MCF 10A (cell line): Measurements from ENCODE around the gene CEPT1. TPM values are rescaled to one million over a fixed set of nuclear protein-coding genes. Genes with fewer than 3 reads are reported as not detected.
"Not testable (repeated sequence)": the region's sequence is repeated elsewhere in the genome, so short reads cannot be mapped to it uniquely, and the experiment has no call there.

Experiments
- BruUV-seq: library from RNA; stranded (reverse); fragments of 400-500 nt; replicated peaks from 2 replicates; lab custom pipeline; 2021; lab: Mats Ljungman, UMichigan
- CTCF ChIA-PET: fragments of 300-600 bp; sonication (Branson Sonifier 250); formaldehyde crosslinking; extraction: SDS; loops from one replicate; lab custom pipeline; 2021; ENCODE audit warnings: antibody characterized with exemption, inconsistent platforms; lab: Yijun Ruan, JAX
- POLR2A ChIA-PET: fragments of 300-600, 350-650 bp; sonication (Branson Sonifier 250); formaldehyde crosslinking; extraction: SDS; loops from one replicate; lab custom pipeline; 2020; ENCODE audit warnings: antibody characterized with exemption, inconsistent platforms; lab: Yijun Ruan, JAX
- DNase-seq: peaks from one replicate; pipeline ENCODE4 v3.0.0-alpha.2; 2018; ENCODE audit not compliant: unreplicated experiment
- H3K27ac Mint-ChIP-seq: one replicate; pipeline ENCODE4 v1.8.0; 2022; ENCODE audit warnings: mild to moderate bottlenecking, low read depth, mixed read lengths; ENCODE audit not compliant: unreplicated experiment
- H3K27me3 Mint-ChIP-seq: one replicate; pipeline ENCODE4 v1.8.0; 2022; ENCODE audit warnings: mixed read lengths; ENCODE audit not compliant: insufficient read depth, unreplicated experiment
- H3K36me3 Mint-ChIP-seq: one replicate; pipeline ENCODE4 v1.8.0; 2022; ENCODE audit warnings: mild to moderate bottlenecking, moderate library complexity, mixed read lengths; ENCODE audit not compliant: insufficient read depth, unreplicated experiment
- H3K4me1 Mint-ChIP-seq: one replicate; pipeline ENCODE4 v1.8.0; 2022; ENCODE audit warnings: mixed read lengths; ENCODE audit not compliant: insufficient read depth, unreplicated experiment
- H3K4me3 Mint-ChIP-seq: one replicate; pipeline ENCODE4 v1.8.0; 2022; ENCODE audit warnings: mild to moderate bottlenecking, moderate library complexity, mixed read lengths; ENCODE audit not compliant: unreplicated experiment
- H3K9me3 Mint-ChIP-seq: one replicate; pipeline ENCODE4 v1.8.0; 2022; ENCODE audit warnings: mixed read lengths; ENCODE audit not compliant: unreplicated experiment
- intact Hi-C: fragments of 100-400 bp; cut with micrococcal nuclease; formaldehyde crosslinking; loops from 2 replicates; pipeline ENCODE4 v1.14.1; 2022
- total RNA-seq: library from RNA; stranded (reverse); gene quantifications from 2 replicates; pipeline ENCODE4 v1.2.3, GENCODE V29; 2022
- TF ChIP-seq, protein P1 (sequence below): fragments of 200-600 bp; IDR thresholded peaks from one replicate; pipeline ENCODE4 v1.8.0; 2022; ENCODE audit warnings: antibody characterized with exemption, mild to moderate bottlenecking; ENCODE audit not compliant: unreplicated experiment

Gene CEPT1
- total RNA-seq, 1 experiment from 2014 or later: 45.0 TPM

DNA sequence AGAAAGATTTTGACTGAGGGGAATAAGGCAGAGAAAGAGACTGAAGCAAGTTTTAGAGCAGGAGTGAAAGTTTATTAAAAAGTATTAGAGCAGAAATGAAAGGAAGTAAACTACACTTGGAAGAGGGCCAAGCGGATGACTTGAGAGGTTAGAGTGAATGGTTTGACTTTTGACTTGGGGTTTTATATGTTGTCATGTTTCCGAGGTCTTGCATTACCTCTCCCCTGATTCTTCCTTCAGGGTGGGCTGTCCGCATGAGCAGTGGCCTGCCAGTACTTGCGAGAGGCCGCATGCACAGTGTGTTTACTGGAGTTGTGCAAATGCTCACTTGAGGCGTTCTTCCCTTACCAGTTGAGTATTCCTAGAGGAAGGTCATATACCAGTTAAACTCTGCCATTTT, 73.4 kb downstream of the CEPT1 start:
- no TSS peak for BruUV-seq
- POLR2A ChIA-PET: interaction anchor here (0.8 kb wide), 1 partner anchor 182 kb away, joined by 3 read pairs; no protein-coding TSS in a partner anchor
- CTCF ChIA-PET: interaction anchor here (0.6 to 1.5 kb wide), 2 partner anchors 10 to 89 kb away, joined by 3 to 9 read pairs; no protein-coding TSS in a partner anchor

GRCh38 chr1:111214074-111214801, 74.2 kb downstream of the CEPT1 start:
- ChIA-PET POLR2A (interaction anchor here (0.5 to 1.8 kb wide), 6 partner anchors 14 to 234 kb away, joined by 3 to 8 read pairs (median 4); no protein-coding TSS in a partner anchor), CTCF (interaction anchor here (0.6 to 1.5 kb wide), 6 partner anchors 9 to 1441 kb away, joined by 3 to 9 read pairs (median 4); no protein-coding TSS in a partner anchor)
- Mint-ChIP-seq H3K36me3 (no peaks in the 10 kb centered on the region), H3K27ac (peak overlapping the region; percentile 91), H3K4me3 (no peak overlapping the region), H3K27me3 (no peaks in the 10 kb centered on the region), H3K4me1 (peaks cover 14% of the 10 kb centered on the region), H3K9me3 (no peaks in the 10 kb centered on the region)
- intact Hi-C loops: no loop called here
- TSS peak; percentile 37 for BruUV-seq
- DNase-seq: no peak
- TF ChIP-seq, protein P1, sequence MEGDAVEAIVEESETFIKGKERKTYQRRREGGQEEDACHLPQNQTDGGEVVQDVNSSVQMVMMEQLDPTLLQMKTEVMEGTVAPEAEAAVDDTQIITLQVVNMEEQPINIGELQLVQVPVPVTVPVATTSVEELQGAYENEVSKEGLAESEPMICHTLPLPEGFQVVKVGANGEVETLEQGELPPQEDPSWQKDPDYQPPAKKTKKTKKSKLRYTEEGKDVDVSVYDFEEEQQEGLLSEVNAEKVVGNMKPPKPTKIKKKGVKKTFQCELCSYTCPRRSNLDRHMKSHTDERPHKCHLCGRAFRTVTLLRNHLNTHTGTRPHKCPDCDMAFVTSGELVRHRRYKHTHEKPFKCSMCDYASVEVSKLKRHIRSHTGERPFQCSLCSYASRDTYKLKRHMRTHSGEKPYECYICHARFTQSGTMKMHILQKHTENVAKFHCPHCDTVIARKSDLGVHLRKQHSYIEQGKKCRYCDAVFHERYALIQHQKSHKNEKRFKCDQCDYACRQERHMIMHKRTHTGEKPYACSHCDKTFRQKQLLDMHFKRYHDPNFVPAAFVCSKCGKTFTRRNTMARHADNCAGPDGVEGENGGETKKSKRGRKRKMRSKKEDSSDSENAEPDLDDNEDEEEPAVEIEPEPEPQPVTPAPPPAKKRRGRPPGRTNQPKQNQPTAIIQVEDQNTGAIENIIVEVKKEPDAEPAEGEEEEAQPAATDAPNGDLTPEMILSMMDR: no peak

More for the DNA sequence above, 73.4 kb downstream of the CEPT1 start:
- TF ChIP-seq, protein P1: no peak
- intact Hi-C loops: no loop called here
- Mint-ChIP-seq H3K9me3 (no peaks in the 10 kb centered on the region), H3K36me3 (no peaks in the 10 kb centered on the region), H3K4me1 (peaks cover 14% of the 10 kb centered on the region), H3K27me3 (peaks cover 6% of the 10 kb centered on the region), H3K27ac (no peak overlapping the region), H3K4me3 (no peak overlapping the region)
- DNase-seq: no peak

DNA sequence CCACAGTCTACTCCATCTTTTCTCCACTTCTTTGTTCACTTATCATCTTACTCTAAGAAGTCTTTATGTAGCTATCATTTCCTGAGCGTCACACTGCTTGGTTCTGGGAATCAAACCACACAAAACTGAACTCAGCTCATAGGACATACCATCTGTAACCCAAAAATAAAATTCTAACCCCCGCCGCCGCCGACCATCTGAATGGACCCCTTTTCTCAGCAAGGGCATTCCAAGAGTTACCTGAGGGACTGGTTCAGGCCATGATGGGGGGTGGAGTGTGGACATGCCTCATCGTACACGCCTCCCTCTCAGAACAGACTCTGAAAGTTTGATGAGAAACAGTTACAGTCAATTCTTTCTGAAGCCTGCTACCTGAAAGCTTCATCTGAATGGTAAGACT, 74.9 kb downstream of the CEPT1 start:
- peak overlapping the region; percentile 91 for H3K27ac Mint-ChIP-seq
- no peaks in the 10 kb centered on the region for H3K36me3 Mint-ChIP-seq
- no peak overlapping the region for H3K4me3 Mint-ChIP-seq
- POLR2A ChIA-PET: interaction anchor here (0.5 to 1.8 kb wide), 4 partner anchors 13 to 233 kb away, joined by 3 to 8 read pairs (median 4); no protein-coding TSS in a partner anchor
- intact Hi-C loops: no loop called here
- no peaks in the 10 kb centered on the region for H3K9me3 Mint-ChIP-seq
- BruUV-seq: no TSS peak
- CTCF ChIA-PET: interaction anchor here (0.9 to 1.5 kb wide), 3 partner anchors 8 to 293 kb away, joined by 3 to 9 read pairs (median 5); no protein-coding TSS in a partner anchor
- H3K4me1 Mint-ChIP-seq: peaks cover 14% of the 10 kb centered on the region
- no peaks in the 10 kb centered on the region for H3K27me3 Mint-ChIP-seq
- TF ChIP-seq, protein P1: no peak
- DNase-seq: no peak

- H3K27me3 Mint-ChIP-seq, H3K9me3 Mint-ChIP-seq, DNase-seq, BruUV-seq, intact Hi-C loops, H3K36me3 Mint-ChIP-seq, H3K4me3 Mint-ChIP-seq: not testable (repeated sequence)
- H3K27ac Mint-ChIP-seq: peak overlapping the region; percentile 91
- POLR2A ChIA-PET: interaction anchor here (0.5 to 1.8 kb wide), 3 partner anchors 13 to 208 kb away, joined by 3 to 8 read pairs (median 4); no protein-coding TSS in a partner anchor
- CTCF ChIA-PET: interaction anchor here (0.6 to 1.1 kb wide), 3 partner anchors 14 to 545 kb away, joined by 3 to 4 read pairs (median 3); no protein-coding TSS in a partner anchor
- peaks cover 14% of the 10 kb centered on the region for H3K4me1 Mint-ChIP-seq
Observed at GRCh38 chr1:111215285-111215684, 75.3 kb downstream of the CEPT1 start.
